ENCODE results near the gene REXO1. TPM values are rescaled to one million over a fixed set of nuclear protein-coding genes. Genes with fewer than 3 reads are reported as not detected.

Gene REXO1
- total and polyA plus RNA-seq, 9 of the 15 experiments (the other 6 are each of a cell fraction or from before 2014, with no cell fraction given): 0.04 to 63.3 (median 15.8) TPM

GRCh38 chr19:1837625-1838105 is 10.6 kb downstream of the REXO1 start (continued):
- TF ChIP-seq, protein P1, sequence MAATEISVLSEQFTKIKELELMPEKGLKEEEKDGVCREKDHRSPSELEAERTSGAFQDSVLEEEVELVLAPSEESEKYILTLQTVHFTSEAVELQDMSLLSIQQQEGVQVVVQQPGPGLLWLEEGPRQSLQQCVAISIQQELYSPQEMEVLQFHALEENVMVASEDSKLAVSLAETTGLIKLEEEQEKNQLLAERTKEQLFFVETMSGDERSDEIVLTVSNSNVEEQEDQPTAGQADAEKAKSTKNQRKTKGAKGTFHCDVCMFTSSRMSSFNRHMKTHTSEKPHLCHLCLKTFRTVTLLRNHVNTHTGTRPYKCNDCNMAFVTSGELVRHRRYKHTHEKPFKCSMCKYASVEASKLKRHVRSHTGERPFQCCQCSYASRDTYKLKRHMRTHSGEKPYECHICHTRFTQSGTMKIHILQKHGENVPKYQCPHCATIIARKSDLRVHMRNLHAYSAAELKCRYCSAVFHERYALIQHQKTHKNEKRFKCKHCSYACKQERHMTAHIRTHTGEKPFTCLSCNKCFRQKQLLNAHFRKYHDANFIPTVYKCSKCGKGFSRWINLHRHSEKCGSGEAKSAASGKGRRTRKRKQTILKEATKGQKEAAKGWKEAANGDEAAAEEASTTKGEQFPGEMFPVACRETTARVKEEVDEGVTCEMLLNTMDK (IDR thresholded peaks at IDR 0.05; ENCODE audit: borderline replicate concordance, insufficient read depth, low read depth, low read length, poor library complexity, severe bottlenecking): peak; percentile 96
- TF ChIP-seq RCOR1 (IDR thresholded peaks at IDR 0.05; ENCODE audit: borderline replicate concordance in 1 of 2, low read depth in 2 of 2, low read length in 2 of 2): peak in 1 of 2 experiments; percentile 38; a peak in 1 of 4 replicates
- no peak for TF ChIP-seq HNRNPLL (IDR thresholded peaks at IDR 0.05; ENCODE audit: low read depth, low read length, poor library complexity, severe bottlenecking)
- TF ChIP-seq RB1 (IDR thresholded peaks at IDR 0.05; ENCODE audit: low read depth): peak; percentile 85
- no peak for TF ChIP-seq ZNF124 (CRISPR knock-in tag; IDR thresholded peaks at IDR 0.05)
- TF ChIP-seq KDM5B (IDR thresholded peaks at IDR 0.05; ENCODE audit: insufficient replicate concordance, low read depth, low read length): no peak
- TF ChIP-seq ZNF146 (CRISPR knock-in tag; IDR thresholded peaks at IDR 0.05; ENCODE audit: unreplicated experiment): no peak
- 0 out of 2 replicates have a peak, but pooled peaks have one; percentile 22 for TF ChIP-seq ZKSCAN1 (IDR thresholded peaks at IDR 0.05; ENCODE audit: low read depth, low read length)
- no peak for TF ChIP-seq FOXK2 (conservative IDR thresholded peaks at IDR 0.05 in 1 of 2, IDR thresholded peaks at IDR 0.05 in 1 of 2; ENCODE audit: low read depth in 2 of 2)
- TF ChIP-seq POU5F1 (IDR thresholded peaks at IDR 0.05; ENCODE audit: borderline replicate concordance, low read depth, low read length, partially characterized antibody): no peak
- no peak for TF ChIP-seq ZNF324 (CRISPR knock-in tag; IDR thresholded peaks at IDR 0.05)
- no peak for TF ChIP-seq RHOXF2B (CRISPR knock-in tag; conservative IDR thresholded peaks at IDR 0.05)
- TF ChIP-seq ZNF57 (CRISPR knock-in tag; IDR thresholded peaks at IDR 0.05): no peak
- TF ChIP-seq, protein P2, sequence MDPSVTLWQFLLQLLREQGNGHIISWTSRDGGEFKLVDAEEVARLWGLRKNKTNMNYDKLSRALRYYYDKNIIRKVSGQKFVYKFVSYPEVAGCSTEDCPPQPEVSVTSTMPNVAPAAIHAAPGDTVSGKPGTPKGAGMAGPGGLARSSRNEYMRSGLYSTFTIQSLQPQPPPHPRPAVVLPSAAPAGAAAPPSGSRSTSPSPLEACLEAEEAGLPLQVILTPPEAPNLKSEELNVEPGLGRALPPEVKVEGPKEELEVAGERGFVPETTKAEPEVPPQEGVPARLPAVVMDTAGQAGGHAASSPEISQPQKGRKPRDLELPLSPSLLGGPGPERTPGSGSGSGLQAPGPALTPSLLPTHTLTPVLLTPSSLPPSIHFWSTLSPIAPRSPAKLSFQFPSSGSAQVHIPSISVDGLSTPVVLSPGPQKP (CRISPR knock-in tag; IDR thresholded peaks at IDR 0.05): no peak
- TF ChIP-seq ETV6 (IDR thresholded peaks at IDR 0.05; ENCODE audit: borderline replicate concordance in 1 of 2, low read depth in 2 of 2, low read length in 1 of 2): no peak
- no peak for TF ChIP-seq ETV6 (CRISPR knock-in tag; IDR thresholded peaks at IDR 0.05; ENCODE audit: borderline replicate concordance)
- TF ChIP-seq, protein P3, sequence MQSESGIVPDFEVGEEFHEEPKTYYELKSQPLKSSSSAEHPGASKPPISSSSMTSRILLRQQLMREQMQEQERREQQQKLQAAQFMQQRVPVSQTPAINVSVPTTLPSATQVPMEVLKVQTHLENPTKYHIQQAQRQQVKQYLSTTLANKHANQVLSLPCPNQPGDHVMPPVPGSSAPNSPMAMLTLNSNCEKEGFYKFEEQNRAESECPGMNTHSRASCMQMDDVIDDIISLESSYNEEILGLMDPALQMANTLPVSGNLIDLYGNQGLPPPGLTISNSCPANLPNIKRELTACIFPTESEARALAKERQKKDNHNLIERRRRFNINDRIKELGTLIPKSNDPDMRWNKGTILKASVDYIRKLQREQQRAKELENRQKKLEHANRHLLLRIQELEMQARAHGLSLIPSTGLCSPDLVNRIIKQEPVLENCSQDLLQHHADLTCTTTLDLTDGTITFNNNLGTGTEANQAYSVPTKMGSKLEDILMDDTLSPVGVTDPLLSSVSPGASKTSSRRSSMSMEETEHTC (IDR thresholded peaks at IDR 0.05): no peak
- no peak for TF ChIP-seq PYGO2 (tag; IDR thresholded peaks at IDR 0.05)
- no peak for TF ChIP-seq ZNF408 (CRISPR knock-in tag; IDR thresholded peaks at IDR 0.05; ENCODE audit: low read depth)
- no peak for TF ChIP-seq NCOA4 (IDR thresholded peaks at IDR 0.05; ENCODE audit: partially characterized antibody)
- TF ChIP-seq GTF3C2 (IDR thresholded peaks at IDR 0.05; ENCODE audit: borderline replicate concordance, extremely low read depth, insufficient read length): no peak

All from K562 (cell line).